IMR-90 (cell line): ENCODE data around the gene CPLX3. TPM values are rescaled to one million over a fixed set of nuclear protein-coding genes. Genes with fewer than 3 reads are reported as not detected.

Experiments
- ATAC-seq: fragments of 200-7000 bp; cut with Tn5 transposase; 2 replicates; pipeline ENCODE4 v1.9.1; 2020; ENCODE audit warnings: low read depth, mild to moderate bottlenecking, moderate library complexity
- BruUV-seq: library from RNA; stranded (reverse); fragments of 400-500 nt; replicated peaks from 2 replicates; lab custom pipeline; 2021; lab: Mats Ljungman, UMichigan
- CTCF ChIA-PET: fragments of 300-600 bp; formaldehyde crosslinking; extraction: SDS; loops from one replicate; lab custom pipeline; 2021; ENCODE audit warnings: antibody characterized with exemption; lab: Yijun Ruan, JAX
- POLR2A ChIA-PET: fragments of 300-600 bp; sonication (Branson Sonifier 250); formaldehyde crosslinking; loops from one replicate; lab custom pipeline; 2022; ENCODE audit warnings: antibody characterized with exemption; ENCODE audit not compliant: unreplicated experiment; lab: Charles Lee
- DNase-seq: peaks from one replicate; pipeline ENCODE4 v3.0.0; 2013
- H2AFZ ChIP-seq: replicated peaks from 2 replicates; pipeline ENCODE3; 2013; ENCODE audit warnings: low read length, mild to moderate bottlenecking; ENCODE audit not compliant: poor library complexity
- H2AK5ac ChIP-seq: 2 replicates; pipeline ENCODE4 v1.6.1; 2013; ENCODE audit warnings: low read depth, low read length, inconsistent platforms
- H2AK9ac ChIP-seq: replicated peaks from 2 replicates; pipeline ENCODE3; 2013; ENCODE audit warnings: mild to moderate bottlenecking, low read depth, low read length, moderate library complexity; ENCODE audit not compliant: poor library complexity
- H2BK120ac ChIP-seq: 2 replicates; pipeline ENCODE4 v1.6.1; 2013; ENCODE audit warnings: low read depth, low read length, inconsistent platforms
- H2BK15ac ChIP-seq: 3 replicates; pipeline ENCODE4 v1.6.1; 2013; ENCODE audit warnings: low read depth, low read length, inconsistent platforms
- H2BK20ac ChIP-seq: 2 replicates; pipeline ENCODE4 v1.6.1; 2013; ENCODE audit warnings: low read depth, mild to moderate bottlenecking, inconsistent platforms, low read length, moderate library complexity
- H2BK5ac ChIP-seq: 2 replicates; pipeline ENCODE4 v1.6.1; 2013; ENCODE audit warnings: mild to moderate bottlenecking, low read depth, low read length, inconsistent platforms; ENCODE audit not compliant: poor library complexity, severe bottlenecking
- H3K14ac ChIP-seq: replicated peaks from 2 replicates; pipeline ENCODE4 v1.6.1; 2013; ENCODE audit warnings: low read depth, low read length, inconsistent platforms
- H3K18ac ChIP-seq: 2 replicates; pipeline ENCODE4 v1.6.1; 2013; ENCODE audit warnings: low read depth, low read length, control low read depth
- H3K23ac ChIP-seq: 2 replicates; pipeline ENCODE4 v1.6.1; 2013; ENCODE audit warnings: low read depth, low read length, inconsistent platforms
- H3K27ac ChIP-seq: 2 replicates; pipeline ENCODE4 v1.5.1; 2013; ENCODE audit warnings: mild to moderate bottlenecking, control low read depth, low read length; ENCODE audit not compliant: insufficient read depth
- H3K27me3 ChIP-seq: 2 replicates; pipeline ENCODE4 v1.6.1; 2013; ENCODE audit warnings: low read length; ENCODE audit not compliant: control insufficient read depth, insufficient read depth
- H3K36me3 ChIP-seq: 2 replicates; pipeline ENCODE4 v1.6.1; 2013; ENCODE audit warnings: low read length, mixed read lengths; ENCODE audit not compliant: control insufficient read depth, insufficient read depth
- H3K4ac ChIP-seq: 2 replicates; pipeline ENCODE4 v1.6.1; 2013; ENCODE audit warnings: low read depth, low read length, inconsistent platforms
- H3K4me1 ChIP-seq: 2 replicates; pipeline ENCODE4 v1.6.1; 2013; ENCODE audit warnings: low read length, mixed read lengths; ENCODE audit not compliant: control insufficient read depth, insufficient read depth
- H3K4me2 ChIP-seq: 2 replicates; pipeline ENCODE4 v1.6.1; 2013; ENCODE audit warnings: low read depth, mild to moderate bottlenecking, control low read depth, low read length, moderate library complexity
- H3K4me3 ChIP-seq: 2 replicates; pipeline ENCODE4 v1.5.1; 2013; ENCODE audit warnings: low read depth, mild to moderate bottlenecking, control low read depth, low read length, moderate library complexity; ENCODE audit not compliant: insufficient read depth
- H3K56ac ChIP-seq: 2 replicates; pipeline ENCODE4 v1.6.1; 2013; ENCODE audit warnings: low read length, inconsistent platforms; ENCODE audit not compliant: insufficient read depth; ENCODE audit errors: extremely low read depth
- H3K79me1 ChIP-seq, 2 experiments: 2 replicates each; pipeline ENCODE4 v1.6.1; 2013; ENCODE audit warnings: low read length in 2 of 2, inconsistent platforms in 1 of 2, low read depth in 1 of 2
- H3K9ac ChIP-seq: 2 replicates; pipeline ENCODE4 v1.6.1; 2013; ENCODE audit warnings: low read depth, low read length, control low read depth
- H3K9me1 ChIP-seq: 2 replicates; pipeline ENCODE4 v1.6.1; 2013; ENCODE audit warnings: low read length, inconsistent platforms; ENCODE audit not compliant: insufficient read depth
- H3K9me3 ChIP-seq: 2 replicates; pipeline ENCODE4 v1.6.1; 2013; ENCODE audit warnings: low read length; ENCODE audit not compliant: control insufficient read depth, insufficient read depth
- H4K20me1 ChIP-seq: 2 replicates; pipeline ENCODE4 v1.6.1; 2013; ENCODE audit warnings: low read length, inconsistent platforms; ENCODE audit not compliant: insufficient read depth
- H4K5ac ChIP-seq: 2 replicates; pipeline ENCODE4 v1.6.1; 2013; ENCODE audit warnings: mild to moderate bottlenecking, low read depth, low read length, control low read depth
- H4K8ac ChIP-seq, 2 experiments: 2 replicates each; pipeline ENCODE4 v1.6.1; 2013; ENCODE audit warnings: low read depth in 2 of 2, low read length in 2 of 2, control low read depth in 1 of 2, inconsistent platforms in 1 of 2
- H4K91ac ChIP-seq: 2 replicates; pipeline ENCODE4 v1.6.1; 2013; ENCODE audit warnings: low read depth, low read length, inconsistent platforms; ENCODE audit not compliant: insufficient read depth
- BHLHE40 ChIP-seq: fragments of 150-350 bp; IDR thresholded peaks from 2 replicates; pipeline ENCODE4 v1.6.1; 2016; ENCODE audit warnings: mild to moderate bottlenecking, low read depth, low read length
- CEBPB ChIP-seq: IDR thresholded peaks from 2 replicates; pipeline ENCODE4 v1.6.1; 2012; ENCODE audit warnings: low read depth, low read length, improper control_type of control experiment
- ELK1 ChIP-seq: fragments of 150-350 bp; IDR thresholded peaks from 2 replicates; pipeline ENCODE4 v1.6.1; 2016; ENCODE audit warnings: low read depth, mild to moderate bottlenecking, low read length, moderate library complexity, borderline replicate concordance
- MAFK ChIP-seq: IDR thresholded peaks from 2 replicates; pipeline ENCODE4 v1.6.1; 2012; ENCODE audit warnings: low read depth, low read length, improper control_type of control experiment
- MAZ ChIP-seq: IDR thresholded peaks from 2 replicates; pipeline ENCODE4 v1.6.1; 2012; ENCODE audit warnings: low read depth, mild to moderate bottlenecking, low read length, improper control_type of control experiment, moderate library complexity, borderline replicate concordance
- NFE2L2 ChIP-seq: fragments of 150-350 bp; IDR thresholded peaks from 2 replicates; pipeline ENCODE4 v1.6.1; 2016; ENCODE audit warnings: low read depth, mild to moderate bottlenecking, low read length
- POLR2A ChIP-seq: IDR thresholded peaks from 2 replicates; pipeline ENCODE4 v1.6.1; 2012; ENCODE audit warnings: mild to moderate bottlenecking, low read depth, low read length
- RCOR1 ChIP-seq: IDR thresholded peaks from 2 replicates; pipeline ENCODE4 v1.6.1; 2012; ENCODE audit warnings: mild to moderate bottlenecking, low read length, improper control_type of control experiment; ENCODE audit not compliant: insufficient replicate concordance
- SMC3 ChIP-seq: fragments of 150-350 bp; IDR thresholded peaks from 2 replicates; pipeline ENCODE4 v1.6.1; 2016; ENCODE audit warnings: low read depth, mild to moderate bottlenecking, antibody characterized with exemption, low read length, moderate library complexity
- WGBS, 2 experiments: methylation state at CpG; one replicate each; pipeline versions ENCODE4 v1.1.5 to v1.1.7; 2013; ENCODE audit warnings: missing lambda C conversion rate in 2 of 2; ENCODE audit not compliant: insufficient read length in 1 of 2; ENCODE audit errors: extremely low coverage in 2 of 2; 5-methylcytosine and 5-hydroxymethylcytosine counted together
- dilution Hi-C: fragments of 300-500 bp; cut with HindIII; formaldehyde crosslinking; loops from one replicate; pipeline ENCODE4 v1.14.3; 2018; ENCODE audit warnings: low sequenced_read_pairs; ENCODE audit not compliant: unreplicated experiment
- in situ Hi-C: fragments of 300-500 bp; cut with MboI; formaldehyde crosslinking; loops from 3 replicates; pipeline ENCODE4 v1.14.3; 2019; ENCODE audit warnings: low sequenced_read_pairs, inconsistent platforms, mixed read lengths
- intact Hi-C: fragments of 100-400 bp; cut with micrococcal nuclease; formaldehyde crosslinking; loops from 2 replicates; pipeline ENCODE4 v1.10.0; 2022
- polyA plus RNA-seq, 3 experiments: library from polyadenylated mRNA; depleted of rRNA; stranded (reverse); fragments of >200 nt; gene quantifications; 2 replicates each; pipeline ENCODE4 v1.2.3, GENCODE V29; 2012; ENCODE audit warnings: low replicate concordance in 1 of 3
- total RNA-seq: library from RNA; depleted of rRNA; stranded (reverse); fragments of >200 nt; gene quantifications from 2 replicates; pipeline ENCODE4 v1.2.3, GENCODE V29; 2012

CPLX3 gene
- total and polyA plus RNA-seq, 2 of the 4 experiments (the other 2 are of a cell fraction), result not detected

GRCh38 chr15:74816624-74817369 lies 9.6 kb upstream of the CPLX3 start:
- Histone ChIP-seq H3K36me3 (no peaks in the 10 kb centered on the region), H2AFZ (no peak overlapping the region), H3K4me2 (no peak overlapping the region), H3K79me1 (no peaks in the 10 kb centered on the region), H3K4ac (no peak overlapping the region), H3K9ac (no peak overlapping the region), H3K18ac (no peak overlapping the region), H2BK120ac (no peak overlapping the region), H4K91ac (no peak overlapping the region), H2BK5ac (no peak overlapping the region), H4K8ac (no peak overlapping the region), H3K9me1 (0 out of 2 replicates have a peak, but pooled peaks cover 4% of the 10 kb centered on the region), H2BK20ac (no peak overlapping the region), H2AK5ac (no peak overlapping the region), H4K20me1 (peaks cover 4% of the 10 kb centered on the region; the same call in 1 of the 2 replicates), H4K5ac (no peak overlapping the region), H3K9me3 (no peaks in the 10 kb centered on the region), H3K14ac (no peak overlapping the region), H2BK15ac (no peak overlapping the region), H3K56ac (no peak overlapping the region), H3K4me1 (no peaks in the 10 kb centered on the region), H3K27ac (no peak overlapping the region), H3K27me3 (peaks cover 20% of the 10 kb centered on the region; the same call in 1 of the 2 replicates), H3K4me3 (no peak overlapping the region), H2AK9ac (peak overlapping the region; percentile 71), H3K23ac (no peak overlapping the region)
- no peak for TF ChIP-seq CEBPB
- TF ChIP-seq RCOR1, result no peak
- TF ChIP-seq NFE2L2, result no peak
- TF ChIP-seq MAZ, result no peak
- TF ChIP-seq BHLHE40, result no peak
- TF ChIP-seq SMC3, result no peak
- no peak for TF ChIP-seq MAFK
- no peak for TF ChIP-seq ELK1
- TF ChIP-seq POLR2A, result no peak
- intact Hi-C loops (no loop called here), dilution Hi-C loops (no loop called here), in situ Hi-C loops (no loop called here)
- POLR2A ChIA-PET, result no interaction called here
- DNase-seq (no peak), ATAC-seq (no peak)
- WGBS, 2 experiments, result no CpG with 5 or more reads among the region's 19 CpGs
- CTCF ChIA-PET, result no interaction called here
- no TSS peak for BruUV-seq
